MM.1S (cell line): ENCODE measurements around the gene SPI1.

ENCODE experiments used
- DNase-seq: peaks from one replicate; pipeline ENCODE4 v3.0.0-alpha.2; 2015
- H2AFZ ChIP-seq: fragments of 300-600 bp; sonication (generic); 2 replicates; pipeline ENCODE4 v1.6.0; 2016; ENCODE audit warnings: antibody characterized with exemption, low read length
- H3F3A ChIP-seq: fragments of 300-600 bp; sonication (generic); 2 replicates; pipeline ENCODE4 v1.6.1; 2016; ENCODE audit warnings: mild to moderate bottlenecking, antibody characterized with exemption, low read length, moderate library complexity, mixed read lengths; ENCODE audit not compliant: insufficient read depth
- H3K27ac ChIP-seq: fragments of 300-600 bp; sonication (generic); 2 replicates; pipeline ENCODE4 v1.5.1; 2016; ENCODE audit warnings: mild to moderate bottlenecking, low read length
- H3K27me3 ChIP-seq: fragments of 300-600 bp; sonication (generic); replicated peaks from 2 replicates; pipeline ENCODE4 v1.6.0; 2016; ENCODE audit warnings: low read length; ENCODE audit not compliant: insufficient read depth
- H3K36me3 ChIP-seq: fragments of 300-600 bp; sonication (generic); replicated peaks from 2 replicates; pipeline ENCODE4 v1.6.1; 2016; ENCODE audit warnings: mild to moderate bottlenecking, low read length, mixed read lengths; ENCODE audit not compliant: insufficient read depth
- H3K4me1 ChIP-seq: fragments of 300-600 bp; sonication (generic); 2 replicates; pipeline ENCODE4 v1.6.1; 2016; ENCODE audit warnings: low read length, mixed read lengths
- H3K4me2 ChIP-seq: fragments of 300-600 bp; sonication (generic); 2 replicates; pipeline ENCODE4 v1.6.0; 2016; ENCODE audit warnings: low read depth, low read length
- H3K4me3 ChIP-seq: fragments of 300-600 bp; sonication (generic); 2 replicates; pipeline ENCODE4 v1.5.1; 2016; ENCODE audit warnings: low read length, mixed read lengths
- H3K79me2 ChIP-seq: fragments of 300-600 bp; sonication (generic); 2 replicates; pipeline ENCODE4 v1.6.1; 2016; ENCODE audit warnings: mixed run types, low read length, mixed read lengths
- H3K9ac ChIP-seq: fragments of 300-600 bp; sonication (generic); 2 replicates; pipeline ENCODE4 v1.6.1; 2016; ENCODE audit warnings: low read length, mixed read lengths
- H3K9me2 ChIP-seq: fragments of 300-600 bp; sonication (generic); replicated peaks from 2 replicates; pipeline ENCODE4 v1.6.1; 2016; ENCODE audit warnings: mild to moderate bottlenecking, low read length, mixed read lengths; ENCODE audit not compliant: insufficient read depth
- H3K9me3 ChIP-seq: fragments of 300-600 bp; sonication (generic); replicated peaks from 2 replicates; pipeline ENCODE4 v1.6.1; 2016; ENCODE audit warnings: mild to moderate bottlenecking, low read length, mixed read lengths; ENCODE audit not compliant: insufficient read depth
- H4K20me1 ChIP-seq: fragments of 300-600 bp; sonication (generic); 2 replicates; pipeline ENCODE4 v1.6.1; 2016; ENCODE audit warnings: mild to moderate bottlenecking, low read length, moderate library complexity, mixed read lengths; ENCODE audit not compliant: insufficient read depth
- EZH2 ChIP-seq: fragments of 300-600 bp; sonication (generic); optimal IDR thresholded peaks from 2 replicates; pipeline ENCODE3; 2017; ENCODE audit warnings: low read depth, mild to moderate bottlenecking, antibody characterized with exemption, low read length, mixed read lengths
- EZH2phosphoT487 ChIP-seq: fragments of 300-600 bp; sonication (generic); IDR thresholded peaks from 2 replicates; pipeline ENCODE4 v1.6.1; 2018; ENCODE audit warnings: antibody characterized with exemption, low read length
- TF ChIP-seq, protein P1 (sequence below): fragments of 300-600 bp; sonication (generic); IDR thresholded peaks from 2 replicates; pipeline ENCODE4 v1.5.1; 2016; ENCODE audit warnings: antibody characterized with exemption, low read length, mixed read lengths

Gene SPI1

DNA sequence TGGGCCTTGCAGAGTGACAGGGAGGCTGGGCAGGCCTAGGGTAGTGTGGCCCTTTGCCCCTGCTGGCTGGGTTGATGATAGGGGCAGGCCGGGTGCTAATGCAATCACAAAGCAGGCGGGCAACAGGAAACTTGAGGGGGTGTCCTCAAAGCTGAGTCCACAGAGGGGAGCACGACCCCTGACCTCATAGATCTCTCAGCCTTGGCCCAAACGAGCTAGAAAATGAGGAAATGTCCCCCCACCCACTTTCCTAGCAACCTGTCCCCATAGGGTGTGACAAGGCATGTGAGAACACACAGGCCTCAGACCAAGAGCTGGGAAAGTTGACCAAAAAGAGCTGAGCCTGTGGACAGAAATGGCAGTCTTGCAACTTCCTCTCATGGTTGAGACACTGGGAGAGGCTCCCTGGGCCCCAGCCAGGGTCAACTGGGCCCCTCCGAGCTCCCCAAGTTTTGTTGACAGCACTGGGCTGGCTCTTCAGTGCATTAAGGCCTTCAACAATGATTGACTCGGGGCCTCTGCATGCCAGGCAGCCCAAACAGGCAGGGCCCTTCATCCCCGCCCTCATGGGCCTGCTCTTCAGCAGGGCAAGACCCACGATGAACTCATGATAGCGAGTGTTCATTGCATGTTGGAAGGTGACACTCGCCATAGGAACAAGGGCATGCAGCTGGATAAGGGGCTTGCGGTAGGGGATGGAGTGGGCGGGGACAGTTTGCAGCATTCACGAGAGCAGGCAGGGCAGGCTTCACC is 9.8 kb upstream of the SPI1 start:
- Histone ChIP-seq H3K4me2 (no peak overlapping the region), H4K20me1 (no peaks in the 10 kb centered on the region), H3K27me3 (no peaks in the 10 kb centered on the region), H3K9ac (no peak overlapping the region), H3K27ac (no peak overlapping the region), H3K9me2 (no peaks in the 10 kb centered on the region), H2AFZ (no peak overlapping the region), H3F3A (no peaks in the 10 kb centered on the region), H3K4me1 (peaks cover 8% of the 10 kb centered on the region), H3K79me2 (no peaks in the 10 kb centered on the region), H3K9me3 (no peaks in the 10 kb centered on the region), H3K4me3 (no peak overlapping the region), H3K36me3 (no peaks in the 10 kb centered on the region)
- DNase-seq, result no peak
- TF ChIP-seq, protein P1, sequence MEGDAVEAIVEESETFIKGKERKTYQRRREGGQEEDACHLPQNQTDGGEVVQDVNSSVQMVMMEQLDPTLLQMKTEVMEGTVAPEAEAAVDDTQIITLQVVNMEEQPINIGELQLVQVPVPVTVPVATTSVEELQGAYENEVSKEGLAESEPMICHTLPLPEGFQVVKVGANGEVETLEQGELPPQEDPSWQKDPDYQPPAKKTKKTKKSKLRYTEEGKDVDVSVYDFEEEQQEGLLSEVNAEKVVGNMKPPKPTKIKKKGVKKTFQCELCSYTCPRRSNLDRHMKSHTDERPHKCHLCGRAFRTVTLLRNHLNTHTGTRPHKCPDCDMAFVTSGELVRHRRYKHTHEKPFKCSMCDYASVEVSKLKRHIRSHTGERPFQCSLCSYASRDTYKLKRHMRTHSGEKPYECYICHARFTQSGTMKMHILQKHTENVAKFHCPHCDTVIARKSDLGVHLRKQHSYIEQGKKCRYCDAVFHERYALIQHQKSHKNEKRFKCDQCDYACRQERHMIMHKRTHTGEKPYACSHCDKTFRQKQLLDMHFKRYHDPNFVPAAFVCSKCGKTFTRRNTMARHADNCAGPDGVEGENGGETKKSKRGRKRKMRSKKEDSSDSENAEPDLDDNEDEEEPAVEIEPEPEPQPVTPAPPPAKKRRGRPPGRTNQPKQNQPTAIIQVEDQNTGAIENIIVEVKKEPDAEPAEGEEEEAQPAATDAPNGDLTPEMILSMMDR, result no peak
- no peak for TF ChIP-seq EZH2phosphoT487
- TF ChIP-seq EZH2, result no peak

DNA sequence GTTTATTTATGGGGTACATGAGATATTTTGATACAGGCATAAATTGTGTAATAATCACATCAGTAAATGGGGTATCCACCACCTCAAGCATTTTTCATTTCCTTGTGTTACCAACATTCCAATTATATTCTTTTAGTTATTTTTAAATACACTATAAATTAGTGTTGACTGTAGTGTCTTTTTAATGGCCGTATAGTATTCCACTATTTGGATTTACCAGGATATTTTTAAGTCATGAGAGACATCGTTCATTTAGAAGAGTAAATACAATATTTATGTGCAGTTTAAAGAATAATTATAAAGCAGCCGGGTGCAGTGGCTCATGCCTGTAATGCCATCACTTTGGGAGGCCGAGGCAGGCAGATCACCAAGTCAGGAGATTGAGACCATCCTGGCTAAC is 6.2 kb upstream of the SPI1 start:
- Histone ChIP-seq H3K79me2 (no peaks in the 10 kb centered on the region), H3K4me2 (no peak overlapping the region), H3K9ac (no peak overlapping the region), H2AFZ (no peak overlapping the region), H3K9me2 (no peaks in the 10 kb centered on the region), H3K4me3 (no peak overlapping the region), H3F3A (no peaks in the 10 kb centered on the region), H4K20me1 (no peaks in the 10 kb centered on the region), H3K27me3 (no peaks in the 10 kb centered on the region), H3K4me1 (no peaks in the 10 kb centered on the region), H3K9me3 (no peaks in the 10 kb centered on the region), H3K27ac (no peak overlapping the region), H3K36me3 (no peaks in the 10 kb centered on the region)
- no peak for TF ChIP-seq EZH2
- DNase-seq, result no peak

DNA sequence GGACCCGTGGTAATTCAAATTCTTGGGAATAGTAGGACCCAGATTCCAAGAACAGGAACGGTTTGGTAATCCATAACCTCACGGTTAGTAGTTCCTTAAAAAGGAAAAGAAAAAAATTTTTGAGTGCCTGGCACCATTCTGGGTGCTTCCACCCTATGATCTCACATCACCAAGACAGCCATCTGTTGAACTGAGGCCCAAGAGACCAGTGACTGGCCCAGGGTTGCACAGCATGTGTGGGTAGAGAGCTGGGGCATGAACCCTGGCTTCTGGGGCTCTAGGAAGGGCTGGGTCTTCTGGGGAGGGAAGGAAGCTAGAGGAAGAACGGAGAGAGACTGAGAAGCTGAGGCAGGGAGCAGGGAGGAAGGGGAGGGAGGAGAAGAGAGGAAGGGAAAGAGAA is 4.7 kb upstream of the SPI1 start:
- no peak for TF ChIP-seq EZH2
- TF ChIP-seq EZH2phosphoT487, result no peak
- TF ChIP-seq, protein P1, result no peak
- Histone ChIP-seq H3K9ac (no peak overlapping the region), H2AFZ (no peak overlapping the region)

DNA sequence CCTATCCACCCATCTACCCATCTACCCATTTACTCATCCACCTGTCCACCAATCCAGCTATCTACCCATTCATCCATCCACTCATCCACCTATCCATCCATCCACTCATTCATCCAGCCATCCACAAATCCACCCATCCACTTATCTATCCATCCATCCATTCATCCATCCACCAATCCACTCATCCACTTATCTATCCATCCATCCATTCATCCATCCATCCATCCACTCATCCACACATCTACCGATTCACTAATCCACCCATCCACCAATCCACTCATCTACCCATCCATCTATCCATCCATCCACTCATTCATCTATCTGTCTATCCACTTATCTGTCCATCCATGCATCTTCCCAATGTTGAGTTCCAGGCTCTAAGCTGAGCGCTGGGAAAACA is 1.7 kb upstream of the SPI1 start:
- Histone ChIP-seq H3K27ac (no peak overlapping the region), H3K4me3 (no peak overlapping the region), H4K20me1 (no peaks in the 10 kb centered on the region), H3K4me1 (0 out of 2 replicates have a peak, but pooled peaks cover 7% of the 10 kb centered on the region), H3K9me2 (no peaks in the 10 kb centered on the region), H3K27me3 (no peaks in the 10 kb centered on the region), H2AFZ (no peak overlapping the region), H3K9ac (no peak overlapping the region), H3K79me2 (no peaks in the 10 kb centered on the region), H3K9me3 (no peaks in the 10 kb centered on the region), H3K4me2 (no peak overlapping the region), H3F3A (no peaks in the 10 kb centered on the region), H3K36me3 (no peaks in the 10 kb centered on the region)
- DNase-seq, result no peak
- TF ChIP-seq EZH2phosphoT487 (no peak), EZH2 (no peak)
- TF ChIP-seq, protein P1, result no peak

More for the DNA sequence above, 4.7 kb upstream of the SPI1 start:
- Histone ChIP-seq H3K4me1 (0 out of 2 replicates have a peak, but pooled peaks cover 7% of the 10 kb centered on the region), H3F3A (no peaks in the 10 kb centered on the region), H3K36me3 (no peaks in the 10 kb centered on the region), H3K9me2 (no peaks in the 10 kb centered on the region), H3K4me3 (no peak overlapping the region), H4K20me1 (no peaks in the 10 kb centered on the region), H3K27me3 (no peaks in the 10 kb centered on the region), H3K9me3 (no peaks in the 10 kb centered on the region), H3K27ac (no peak overlapping the region), H3K79me2 (no peaks in the 10 kb centered on the region), H3K4me2 (no peak overlapping the region)
- DNase-seq, result no peak
